ENCODE measurements around the gene MRPS22. TPM values are rescaled to one million over a fixed set of nuclear protein-coding genes. Genes with fewer than 3 reads are reported as not detected.
A peak's percentile ranks its signal among the peaks of the same experiment; 100 is the strongest.
"Not testable (repeated sequence)": the region's sequence is repeated elsewhere in the genome, so short reads cannot be mapped to it uniquely, and the experiment has no call there.

The MRPS22 gene
- total RNA-seq, 2 donors from 2014 or later: 46.9 to 78.2 TPM

GRCh38 chr3:139329364-139329850 is 14.4 kb upstream of the MRPS22 start:
- H3K9me3 ChIP-seq: no peaks in the 10 kb centered on the region
- no peaks in the 10 kb centered on the region for H3K36me3 ChIP-seq
- no peak overlapping the region for H3K4me3 ChIP-seq
- H3K4me1 ChIP-seq: peaks cover 0 to 8% of the 10 kb centered on the region in 2 donors
- H3K27me3 ChIP-seq: no peaks in the 10 kb centered on the region
- peak; percentile 95 to 100 for TF ChIP-seq CTCF (IDR thresholded peaks at IDR 0.05)
- peak; percentile 78 for DNase-seq (ENCODE audit: low spot score)
- no peak overlapping the region for H3K27ac ChIP-seq

- no peak overlapping the region for H3K4me3 ChIP-seq
- no peaks in the 10 kb centered on the region for H3K36me3 ChIP-seq
- H3K27me3 ChIP-seq: no peaks in the 10 kb centered on the region
- H3K9me3 ChIP-seq: no peaks in the 10 kb centered on the region
- no peak for TF ChIP-seq CTCF (IDR thresholded peaks at IDR 0.05)
- H3K27ac ChIP-seq: no peak overlapping the region
- DNase-seq (ENCODE audit: low spot score): no peak
- H3K4me1 ChIP-seq: peaks cover 0 to 8% of the 10 kb centered on the region in 2 donors
Measured at GRCh38 chr3:139332092-139332491, 11.7 kb upstream of the MRPS22 start.

GRCh38 chr3:139334675-139335074 is 9.1 kb upstream of the MRPS22 start:
- not testable (repeated sequence) for DNase-seq (ENCODE audit: low spot score); H3K27ac ChIP-seq; H3K4me1 ChIP-seq; H3K36me3 ChIP-seq; H3K4me3 ChIP-seq; H3K27me3 ChIP-seq; H3K9me3 ChIP-seq

- Histone ChIP-seq H3K9me3 (no peaks in the 10 kb centered on the region), H3K4me1 (no peaks in the 10 kb centered on the region), H3K27me3 (no peaks in the 10 kb centered on the region), H3K27ac (no peak overlapping the region), H3K36me3 (no peaks in the 10 kb centered on the region), H3K4me3 (no peak overlapping the region)
- no peak for TF ChIP-seq CTCF (IDR thresholded peaks at IDR 0.05)
- DNase-seq (ENCODE audit: low spot score): no peak
Measured at GRCh38 chr3:139338405-139338804, 5.4 kb upstream of the MRPS22 start.

- H3K36me3 ChIP-seq: no peaks in the 10 kb centered on the region
- no peak overlapping the region for H3K4me3 ChIP-seq
- TF ChIP-seq CTCF (IDR thresholded peaks at IDR 0.05): no peak
- H3K27ac ChIP-seq: no peak overlapping the region
- H3K9me3 ChIP-seq: no peaks in the 10 kb centered on the region
- DNase-seq (ENCODE audit: low spot score): no peak
- peaks cover 0 to under 1% of the 10 kb centered on the region in 2 donors for H3K4me1 ChIP-seq
- no peaks in the 10 kb centered on the region for H3K27me3 ChIP-seq
Measured at GRCh38 chr3:139339219-139339906, 4.5 kb upstream of the MRPS22 start.

- TF ChIP-seq CTCF (IDR thresholded peaks at IDR 0.05): no peak
- DNase-seq (ENCODE audit: low spot score): no peak
Measured at GRCh38 chr3:139340784-139341183, 3.0 kb upstream of the MRPS22 start.

More at GRCh38 chr3:139340784-139341183, 3.0 kb upstream of the MRPS22 start:
- Histone ChIP-seq H3K27ac (no peak overlapping the region), H3K4me3 (no peak overlapping the region), H3K9me3 (no peaks in the 10 kb centered on the region), H3K27me3 (no peaks in the 10 kb centered on the region), H3K36me3 (no peaks in the 10 kb centered on the region), H3K4me1 (peaks cover 0 to 15% of the 10 kb centered on the region in 2 donors)
